HepG2 (cell line): ENCODE results near the gene TOMM22. TPM values are rescaled to one million over a fixed set of nuclear protein-coding genes. Genes with fewer than 3 reads are reported as not detected.

Experiments
- ASH2L ChIP-seq: fragments of 300-600, 200-600 bp; sonication (generic); IDR thresholded peaks from 2 replicates; pipeline ENCODE4 v1.7.0; 2017; ENCODE audit warnings: low read depth, mild to moderate bottlenecking, moderate library complexity, mixed read lengths, low read length; ENCODE audit not compliant: insufficient read length
- CSRNP2 ChIP-seq: sonication (generic); formaldehyde crosslinking; conservative IDR thresholded peaks from 2 replicates; pipeline ENCODE4 v1.8.0; 2022; ENCODE audit warnings: low read depth, missing genetic modification reagents
- E2F2 ChIP-seq: sonication (generic); formaldehyde crosslinking; IDR thresholded peaks from 2 replicates; pipeline ENCODE4 v1.4.0; 2020; ENCODE audit warnings: missing genetic modification reagents, borderline replicate concordance
- ELF1 ChIP-seq: sonication (generic); formaldehyde crosslinking; IDR thresholded peaks from 2 replicates; pipeline ENCODE4 v1.4.0; 2020; ENCODE audit warnings: missing genetic modification reagents
- EP300 ChIP-seq, 3 experiments: sonication (generic) in 1 of 3; formaldehyde crosslinking in 1 of 3; IDR thresholded peaks; 2 replicates each; pipeline versions ENCODE4 v1.5.1 to v1.6.1; 2011 to 2020; ENCODE audit warnings: low read depth in 2 of 3, low read length in 2 of 3, borderline replicate concordance in 1 of 3, improper control_type of control experiment in 1 of 3, mild to moderate bottlenecking in 1 of 3, missing genetic modification reagents in 1 of 3, moderate library complexity in 1 of 3
- HCFC1 ChIP-seq: fragments of 150-350 bp; IDR thresholded peaks from 2 replicates; pipeline ENCODE4 v1.6.1; 2014; ENCODE audit warnings: low read depth, low read length
- HNF1B ChIP-seq: sonication (generic); formaldehyde crosslinking; IDR thresholded peaks from 2 replicates; pipeline ENCODE4 v1.5.1; 2020; ENCODE audit warnings: mild to moderate bottlenecking, moderate library complexity, missing genetic modification reagents
- MXI1 ChIP-seq: IDR thresholded peaks from 3 replicates; pipeline ENCODE4 v1.6.1; 2012; ENCODE audit warnings: low read depth, low read length, inconsistent platforms, borderline replicate concordance
- MYNN ChIP-seq: sonication (generic); formaldehyde crosslinking; IDR thresholded peaks from 2 replicates; pipeline ENCODE4 v1.4.0; 2020; ENCODE audit warnings: mild to moderate bottlenecking, low read depth, missing genetic modification reagents
- RORA ChIP-seq: sonication (generic); formaldehyde crosslinking; IDR thresholded peaks from 2 replicates; pipeline ENCODE4 v1.5.0; 2020; ENCODE audit warnings: mild to moderate bottlenecking, missing genetic modification reagents, moderate library complexity
- SRY ChIP-seq: sonication (generic); formaldehyde crosslinking; IDR thresholded peaks from 2 replicates; pipeline ENCODE4 v1.8.0; 2022; ENCODE audit warnings: mild to moderate bottlenecking, missing genetic modification reagents
- USF2 ChIP-seq, 2 experiments: sonication (generic) in 1 of 2; formaldehyde crosslinking in 1 of 2; IDR thresholded peaks; 2 replicates each; pipeline versions ENCODE4 v1.5.1 to v1.6.1; 2011 to 2020; ENCODE audit warnings: borderline replicate concordance in 1 of 2, low read depth in 1 of 2, low read length in 1 of 2, mild to moderate bottlenecking in 1 of 2, missing genetic modification reagents in 1 of 2, moderate library complexity in 1 of 2
- ZNF101 ChIP-seq: sonication (generic); formaldehyde crosslinking; IDR thresholded peaks from 2 replicates; pipeline ENCODE4 v1.4.0; 2020; ENCODE audit warnings: mild to moderate bottlenecking, low read depth, missing genetic modification reagents, borderline replicate concordance
- ZNF225 ChIP-seq: sonication (generic); formaldehyde crosslinking; IDR thresholded peaks from 2 replicates; pipeline ENCODE4 v1.4.0; 2020; ENCODE audit warnings: mild to moderate bottlenecking, missing genetic modification reagents
- ZNF281 ChIP-seq: sonication (generic); formaldehyde crosslinking; IDR thresholded peaks from 2 replicates; pipeline ENCODE4 v1.4.0; 2020; ENCODE audit warnings: missing genetic modification reagents, borderline replicate concordance
- ZNF761 ChIP-seq: sonication (generic); formaldehyde crosslinking; conservative IDR thresholded peaks from 2 replicates; pipeline ENCODE4 v1.4.0; 2020; ENCODE audit warnings: mild to moderate bottlenecking, missing genetic modification reagents
- polyA plus RNA-seq, 8 experiments: library from polyadenylated mRNA; depleted of rRNA in 3 of 8; stranded (reverse) in 7 of 8; unstranded in 1 of 8; fragments of >200 nt; fragmentation: Illumina TruSeq in 4 of 8; extraction: Trizol in 4 of 8; gene quantifications; 2 replicates each; pipeline versions ENCODE4 v1.2.1 to v1.2.3, GENCODE V29; 2011 to 2016; ENCODE audit warnings: low read depth in 4 of 8, missing spikeins in 1 of 8, mixed read lengths in 1 of 8; ENCODE audit not compliant: insufficient read depth in 1 of 8
- total RNA-seq, 5 experiments: library from RNA; depleted of rRNA; stranded (reverse); fragments of >200 nt; fragmentation: Illumina TruSeq; extraction: Trizol; gene quantifications; 2 replicates each; pipeline ENCODE4 v1.2.3, GENCODE V29; 2016; ENCODE audit warnings: low read depth in 1 of 5

The TOMM22 gene
- total and polyA plus RNA-seq, 2 of the 13 experiments (the other 11 are each of a cell fraction or from before 2014, with no cell fraction given) = 46.9 to 118 TPM

GRCh38 chr22:38681582-38682335 is at the start of gene TOMM22 (continued):
- TF ChIP-seq CSRNP2 (CRISPR knock-in tag) (no peak), ZNF281 (CRISPR knock-in tag) (peak; percentile 21; the same call in 1 of the 2 replicates), MXI1 (peak; percentile 86; the same call in 1 of the 3 replicates), MYNN (CRISPR knock-in tag) (no peak), ASH2L (peak; percentile 97), ZNF101 (no peak), EP300 (IDR thresholded peaks at IDR 0.05; ENCODE audit: low read depth in 2 of 2, low read length in 2 of 2) (no peak; a peak in 1 of 4 replicates), EP300 (CRISPR knock-in tag; IDR thresholded peaks at IDR 0.05; ENCODE audit: borderline replicate concordance) (peak; percentile 71), ZNF225 (CRISPR knock-in tag) (peak; percentile 63; the same call in 1 of the 2 replicates), HCFC1 (peak; percentile 76), ELF1 (CRISPR knock-in tag) (peak; percentile 95), ZNF761 (no peak; the same call in 1 of the 2 replicates), USF2 (IDR thresholded peaks at IDR 0.05; ENCODE audit: low read depth, low read length) (no peak), USF2 (CRISPR knock-in tag; IDR thresholded peaks at IDR 0.05; ENCODE audit: borderline replicate concordance) (no peak), SRY (CRISPR knock-in tag) (peak; percentile 87; the same call in 1 of the 2 replicates), RORA (no peak), E2F2 (CRISPR knock-in tag) (no peak), HNF1B (peak; percentile 68; the same call in 1 of the 2 replicates)
